ENCODE results near the gene RND3.

Gene RND3

GRCh38 chr2:150426315-150426714 is 61.2 kb downstream of the RND3 start:
- Histone ChIP-seq H3K27me3 (replicated peaks) (no peaks in the 10 kb centered on the region), H3K36me3 (replicated peaks) (no peaks in the 10 kb centered on the region), H3K4me3 (ENCODE audit: low read depth, low read length) (no peak overlapping the region), H3K27ac (no peak overlapping the region)
- TF ChIP-seq, protein P1, sequence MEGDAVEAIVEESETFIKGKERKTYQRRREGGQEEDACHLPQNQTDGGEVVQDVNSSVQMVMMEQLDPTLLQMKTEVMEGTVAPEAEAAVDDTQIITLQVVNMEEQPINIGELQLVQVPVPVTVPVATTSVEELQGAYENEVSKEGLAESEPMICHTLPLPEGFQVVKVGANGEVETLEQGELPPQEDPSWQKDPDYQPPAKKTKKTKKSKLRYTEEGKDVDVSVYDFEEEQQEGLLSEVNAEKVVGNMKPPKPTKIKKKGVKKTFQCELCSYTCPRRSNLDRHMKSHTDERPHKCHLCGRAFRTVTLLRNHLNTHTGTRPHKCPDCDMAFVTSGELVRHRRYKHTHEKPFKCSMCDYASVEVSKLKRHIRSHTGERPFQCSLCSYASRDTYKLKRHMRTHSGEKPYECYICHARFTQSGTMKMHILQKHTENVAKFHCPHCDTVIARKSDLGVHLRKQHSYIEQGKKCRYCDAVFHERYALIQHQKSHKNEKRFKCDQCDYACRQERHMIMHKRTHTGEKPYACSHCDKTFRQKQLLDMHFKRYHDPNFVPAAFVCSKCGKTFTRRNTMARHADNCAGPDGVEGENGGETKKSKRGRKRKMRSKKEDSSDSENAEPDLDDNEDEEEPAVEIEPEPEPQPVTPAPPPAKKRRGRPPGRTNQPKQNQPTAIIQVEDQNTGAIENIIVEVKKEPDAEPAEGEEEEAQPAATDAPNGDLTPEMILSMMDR (IDR thresholded peaks at IDR 0.05; ENCODE audit: low read depth, low read length, missing control alignments): no peak
- DNase-seq: no peak
- in situ Hi-C loops (cut with HindIII; ENCODE audit: low pct_ligation_motif_present, low sequenced_read_pairs): no loop called here

- no peak overlapping the region for H3K27ac ChIP-seq
- no peaks in the 10 kb centered on the region for H3K27me3 ChIP-seq (replicated peaks)
- in situ Hi-C loops (cut with HindIII; ENCODE audit: low pct_ligation_motif_present, low sequenced_read_pairs): no loop called here
- TF ChIP-seq, protein P1 (IDR thresholded peaks at IDR 0.05; ENCODE audit: low read depth, low read length, missing control alignments): peak; percentile 57
- no peak overlapping the region for H3K4me3 ChIP-seq (ENCODE audit: low read depth, low read length)
- no peak for DNase-seq
- no peaks in the 10 kb centered on the region for H3K36me3 ChIP-seq (replicated peaks)
Observed at GRCh38 chr2:150425121-150425955, 62.1 kb downstream of the RND3 start.

- Histone ChIP-seq H3K27me3 (replicated peaks) (no peaks in the 10 kb centered on the region), H3K27ac (no peak overlapping the region), H3K4me3 (ENCODE audit: low read depth, low read length) (no peak overlapping the region), H3K36me3 (replicated peaks) (no peaks in the 10 kb centered on the region)
- in situ Hi-C loops (cut with HindIII; ENCODE audit: low pct_ligation_motif_present, low sequenced_read_pairs): no loop called here
- TF ChIP-seq, protein P1 (IDR thresholded peaks at IDR 0.05; ENCODE audit: low read depth, low read length, missing control alignments): no peak
- no peak for DNase-seq
Observed at GRCh38 chr2:150424406-150424805, 63.1 kb downstream of the RND3 start.

- Histone ChIP-seq H3K27me3 (replicated peaks) (no peaks in the 10 kb centered on the region), H3K36me3 (replicated peaks) (no peaks in the 10 kb centered on the region), H3K27ac (no peak overlapping the region), H3K4me3 (ENCODE audit: low read depth, low read length) (no peak overlapping the region)
- TF ChIP-seq, protein P1 (IDR thresholded peaks at IDR 0.05; ENCODE audit: low read depth, low read length, missing control alignments): no peak
- DNase-seq: no peak
- in situ Hi-C loops (cut with HindIII; ENCODE audit: low pct_ligation_motif_present, low sequenced_read_pairs): no loop called here
Observed at GRCh38 chr2:150421126-150421651, 66.3 kb downstream of the RND3 start.

- in situ Hi-C loops (cut with HindIII; ENCODE audit: low pct_ligation_motif_present, low sequenced_read_pairs): no loop called here
Observed at GRCh38 chr2:150418916-150419315, 68.6 kb downstream of the RND3 start.

More at GRCh38 chr2:150418916-150419315, 68.6 kb downstream of the RND3 start:
- H3K36me3 ChIP-seq (replicated peaks): no peaks in the 10 kb centered on the region
- no peak overlapping the region for H3K4me3 ChIP-seq (ENCODE audit: low read depth, low read length)
- no peak overlapping the region for H3K27ac ChIP-seq
- no peak for DNase-seq
- H3K27me3 ChIP-seq (replicated peaks): no peaks in the 10 kb centered on the region
- TF ChIP-seq, protein P1 (IDR thresholded peaks at IDR 0.05; ENCODE audit: low read depth, low read length, missing control alignments): no peak
